OCI-LY7 (cell line): ENCODE results near the gene ABCC4. TPM values are rescaled to one million over a fixed set of nuclear protein-coding genes. Genes with fewer than 3 reads are reported as not detected.

ENCODE experiments used
- BruUV-seq: library from RNA; stranded (reverse); fragments of 400-500 nt; replicated peaks from 2 replicates; lab custom pipeline; 2021; lab: Mats Ljungman, UMichigan
- CTCF ChIA-PET: fragments of 300-600 bp; sonication (Branson Sonifier 250); formaldehyde crosslinking; loops from one replicate; lab custom pipeline; 2022; ENCODE audit warnings: antibody characterized with exemption; ENCODE audit not compliant: unreplicated experiment; lab: Charles Lee
- POLR2A ChIA-PET: fragments of 300-600 bp; sonication (Branson Sonifier 250); formaldehyde crosslinking; loops from one replicate; lab custom pipeline; 2022; ENCODE audit warnings: antibody characterized with exemption; lab: Charles Lee
- DNase-seq: peaks from one replicate; pipeline ENCODE4 v3.0.0-alpha.2; 2015; ENCODE audit warnings: low spot score
- H2AFZ ChIP-seq: fragments of 200-600 bp; sonication (generic), shearing (Covaris generic); 2 replicates; pipeline ENCODE4 v1.6.1; 2014; ENCODE audit warnings: mild to moderate bottlenecking, antibody characterized with exemption, low read length, moderate library complexity
- H3K27ac ChIP-seq: fragments of 200-600 bp; sonication (generic); 2 replicates; pipeline ENCODE4 v1.5.1; 2014; ENCODE audit warnings: mixed run types, low read depth, mild to moderate bottlenecking, moderate library complexity, low read length, inconsistent platforms; ENCODE audit not compliant: poor library complexity, severe bottlenecking
- H3K36me3 ChIP-seq: fragments of 200-600 bp; sonication (generic); 2 replicates; pipeline ENCODE4 v1.6.1; 2014; ENCODE audit warnings: mild to moderate bottlenecking, antibody characterized with exemption, low read length, moderate library complexity, mixed read lengths; ENCODE audit not compliant: insufficient read depth
- H3K4me1 ChIP-seq: fragments of 200-600 bp; sonication (generic); 2 replicates; pipeline ENCODE4 v1.5.1; 2014; ENCODE audit warnings: mild to moderate bottlenecking, low read length; ENCODE audit not compliant: insufficient read depth, poor library complexity, severe bottlenecking
- H3K4me2 ChIP-seq: fragments of 200-600 bp; sonication (generic); 2 replicates; pipeline ENCODE4 v1.6.1; 2014; ENCODE audit warnings: mild to moderate bottlenecking, low read length
- H3K4me3 ChIP-seq: fragments of 200-600 bp; sonication (generic); 2 replicates; pipeline ENCODE4 v1.5.1; 2014; ENCODE audit warnings: mild to moderate bottlenecking, low read depth, low read length; ENCODE audit not compliant: poor library complexity, severe bottlenecking
- H3K79me2 ChIP-seq: fragments of 200-600 bp; sonication (generic); 2 replicates; pipeline ENCODE4 v1.6.1; 2016; ENCODE audit warnings: low read depth, mild to moderate bottlenecking, low read length, moderate library complexity, mixed read lengths; ENCODE audit not compliant: insufficient read depth
- H3K9me2 ChIP-seq: fragments of 200-600 bp; sonication (generic); 2 replicates; pipeline ENCODE4 v1.6.1; 2016; ENCODE audit warnings: mild to moderate bottlenecking, low read length, mixed read lengths; ENCODE audit not compliant: insufficient read depth
- H3K9me3 ChIP-seq: fragments of 200-600 bp; sonication (generic); 2 replicates; pipeline ENCODE4 v1.6.1; 2014; ENCODE audit warnings: mild to moderate bottlenecking, mixed run types, low read length, mixed read lengths
- H4K20me1 ChIP-seq: fragments of 200-600 bp; sonication (generic); 2 replicates; pipeline ENCODE4 v1.6.1; 2014; ENCODE audit warnings: mild to moderate bottlenecking, antibody characterized with exemption, low read length, moderate library complexity, mixed read lengths; ENCODE audit not compliant: insufficient read depth
- EZH2phosphoT487 ChIP-seq: fragments of 200-600 bp; sonication (generic); IDR thresholded peaks from 2 replicates; pipeline ENCODE4 v1.6.1; 2018; ENCODE audit warnings: low read depth, borderline replicate concordance, mild to moderate bottlenecking, mixed run types, antibody characterized with exemption, low read length, moderate library complexity, mixed read lengths
- intact Hi-C: fragments of 100-400 bp; cut with micrococcal nuclease; formaldehyde crosslinking; loops from one replicate; pipeline ENCODE4 v1.10.0; 2022; ENCODE audit not compliant: unreplicated experiment
- total RNA-seq, 2 experiments: library from RNA; depleted of rRNA in 1 of 2; stranded (reverse); fragments of >200 nt in 1 of 2; shearing (Covaris generic) in 1 of 2; gene quantifications; 2 replicates each; pipeline ENCODE4 v1.2.3, GENCODE V29; 2014 to 2022
- TF ChIP-seq, protein P1 (sequence below): fragments of 200-600 bp; sonication (generic); conservative IDR thresholded peaks from 2 replicates; pipeline ENCODE4 v1.5.1; 2014; ENCODE audit warnings: mild to moderate bottlenecking, antibody characterized with exemption, low read length, moderate library complexity, mixed read lengths

ABCC4 gene
- total RNA-seq, 2 experiments from 2014 or later: 7.3 to 7.8 TPM

DNA sequence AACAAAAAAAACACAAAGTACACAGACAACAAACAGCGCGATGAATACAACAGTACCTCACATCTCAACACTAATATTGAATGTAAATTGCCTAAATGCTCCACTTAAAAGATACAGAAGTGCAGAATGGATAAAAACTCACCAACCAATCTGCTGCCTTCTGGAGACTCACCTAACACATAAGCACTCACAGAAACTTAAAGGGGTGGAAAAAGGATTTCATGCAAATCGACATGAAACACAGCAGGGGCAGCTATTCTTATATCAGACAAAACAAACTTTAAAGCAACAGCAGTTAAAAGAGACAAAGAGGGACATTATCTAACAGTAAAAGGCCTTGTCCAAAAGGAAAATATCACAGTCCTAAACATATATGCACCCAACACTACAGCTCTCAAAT is 209.5 kb downstream of the ABCC4 start:
- Histone ChIP-seq H3K79me2 (no peaks in the 10 kb centered on the region), H3K27ac (no peak overlapping the region), H3K4me1 (no peaks in the 10 kb centered on the region), H3K9me3 (no peaks in the 10 kb centered on the region), H2AFZ (no peak overlapping the region), H4K20me1 (no peaks in the 10 kb centered on the region), H3K36me3 (no peaks in the 10 kb centered on the region), H3K4me2 (no peak overlapping the region), H3K9me2 (no peaks in the 10 kb centered on the region), H3K4me3 (no peak overlapping the region)
- DNase-seq: no peak
- TF ChIP-seq EZH2phosphoT487: no peak
- TF ChIP-seq, protein P1, sequence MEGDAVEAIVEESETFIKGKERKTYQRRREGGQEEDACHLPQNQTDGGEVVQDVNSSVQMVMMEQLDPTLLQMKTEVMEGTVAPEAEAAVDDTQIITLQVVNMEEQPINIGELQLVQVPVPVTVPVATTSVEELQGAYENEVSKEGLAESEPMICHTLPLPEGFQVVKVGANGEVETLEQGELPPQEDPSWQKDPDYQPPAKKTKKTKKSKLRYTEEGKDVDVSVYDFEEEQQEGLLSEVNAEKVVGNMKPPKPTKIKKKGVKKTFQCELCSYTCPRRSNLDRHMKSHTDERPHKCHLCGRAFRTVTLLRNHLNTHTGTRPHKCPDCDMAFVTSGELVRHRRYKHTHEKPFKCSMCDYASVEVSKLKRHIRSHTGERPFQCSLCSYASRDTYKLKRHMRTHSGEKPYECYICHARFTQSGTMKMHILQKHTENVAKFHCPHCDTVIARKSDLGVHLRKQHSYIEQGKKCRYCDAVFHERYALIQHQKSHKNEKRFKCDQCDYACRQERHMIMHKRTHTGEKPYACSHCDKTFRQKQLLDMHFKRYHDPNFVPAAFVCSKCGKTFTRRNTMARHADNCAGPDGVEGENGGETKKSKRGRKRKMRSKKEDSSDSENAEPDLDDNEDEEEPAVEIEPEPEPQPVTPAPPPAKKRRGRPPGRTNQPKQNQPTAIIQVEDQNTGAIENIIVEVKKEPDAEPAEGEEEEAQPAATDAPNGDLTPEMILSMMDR: no peak
- CTCF ChIA-PET: no interaction called here
- intact Hi-C loops: no loop called here
- POLR2A ChIA-PET: no interaction called here
- BruUV-seq: no TSS peak

DNA sequence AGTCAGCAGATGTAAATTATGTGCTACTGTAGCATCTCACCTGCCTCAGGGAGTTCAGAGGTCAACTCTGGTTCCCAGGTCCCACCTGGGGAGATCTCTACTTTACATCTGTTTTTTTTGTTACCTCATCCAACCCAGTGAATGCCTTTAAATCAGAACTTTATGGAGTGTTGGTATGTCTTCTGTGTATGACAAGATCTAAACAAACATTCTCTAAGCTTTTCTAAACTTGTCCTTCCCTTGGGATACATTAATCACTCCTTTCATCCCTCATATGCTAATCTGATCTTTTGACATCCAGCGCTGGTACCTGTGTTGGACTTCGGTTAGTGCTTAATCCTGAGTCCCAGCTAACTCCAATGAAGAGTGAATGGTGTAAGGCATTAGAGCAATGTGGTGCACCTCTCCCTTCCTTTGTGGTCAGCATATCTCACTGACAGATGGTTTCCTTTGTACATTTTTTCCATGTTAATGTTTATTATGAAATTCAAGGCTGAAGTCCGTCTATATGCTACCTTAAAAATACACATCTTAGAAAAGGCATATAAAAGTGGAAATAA is 213.4 kb downstream of the ABCC4 start:
- H3K9me2 ChIP-seq: no peaks in the 10 kb centered on the region
- H4K20me1 ChIP-seq: no peaks in the 10 kb centered on the region
- H3K36me3 ChIP-seq: no peaks in the 10 kb centered on the region
- intact Hi-C loops: no loop called here
- no peak overlapping the region for H3K4me3 ChIP-seq
- H3K9me3 ChIP-seq: no peaks in the 10 kb centered on the region
- ChIA-PET POLR2A (interaction anchor here (0.7 kb wide), 1 partner anchor 42 kb away, joined by 3 read pairs; no protein-coding TSS in a partner anchor), CTCF (no interaction called here)
- H3K4me1 ChIP-seq: no peaks in the 10 kb centered on the region
- H2AFZ ChIP-seq: no peak overlapping the region
- no peak overlapping the region for H3K27ac ChIP-seq
- TF ChIP-seq EZH2phosphoT487: no peak
- TF ChIP-seq, protein P1: no peak
- H3K79me2 ChIP-seq: no peaks in the 10 kb centered on the region
- no TSS peak for BruUV-seq
- no peak for DNase-seq
- H3K4me2 ChIP-seq: no peak overlapping the region

DNA sequence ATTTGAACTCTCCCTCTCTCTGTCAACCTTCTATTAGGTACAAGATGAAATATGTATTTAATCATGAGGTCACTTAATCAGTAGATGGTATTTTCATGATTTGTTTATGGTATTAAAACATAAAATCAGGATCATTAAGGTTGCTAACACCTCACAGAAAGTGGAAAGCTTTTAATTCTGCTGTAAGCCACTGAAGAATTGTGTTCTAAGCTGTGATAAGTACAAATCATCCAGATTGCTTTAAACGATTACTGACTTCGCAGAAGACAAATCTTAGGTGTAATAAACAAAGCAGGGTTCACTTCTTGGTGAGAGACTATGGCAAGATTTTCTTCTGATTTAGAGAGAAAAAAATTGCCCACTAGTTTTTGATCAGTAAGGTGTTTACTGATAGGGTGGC is 214.5 kb downstream of the ABCC4 start:
- no peak overlapping the region for H3K27ac ChIP-seq
- no peak for DNase-seq
- no peaks in the 10 kb centered on the region for H3K4me1 ChIP-seq
- no peaks in the 10 kb centered on the region for H3K79me2 ChIP-seq
- H3K9me3 ChIP-seq: no peaks in the 10 kb centered on the region
- POLR2A ChIA-PET: no interaction called here
- CTCF ChIA-PET: no interaction called here
- H3K4me2 ChIP-seq: no peak overlapping the region
- intact Hi-C loops: no loop called here
- H3K9me2 ChIP-seq: no peaks in the 10 kb centered on the region
- BruUV-seq: no TSS peak
- H3K36me3 ChIP-seq: no peaks in the 10 kb centered on the region
- no peak overlapping the region for H3K4me3 ChIP-seq
- TF ChIP-seq, protein P1: no peak
- no peak for TF ChIP-seq EZH2phosphoT487
- no peak overlapping the region for H2AFZ ChIP-seq
- H4K20me1 ChIP-seq: no peaks in the 10 kb centered on the region
